HG02798 (cell line): ENCODE results near the gene PRDM1.
A peak's percentile ranks its signal among the peaks of the same experiment; 100 is the strongest.
"Not testable (repeated sequence)": the region's sequence is repeated elsewhere in the genome, so short reads cannot be mapped to it uniquely, and the experiment has no call there.

ENCODE experiments used
- ATAC-seq: cut with Tn5 transposase; IDR thresholded peaks from one replicate; pipeline ENCODE4 v1.9.1; 2021; ENCODE audit warnings: mild to moderate bottlenecking; ENCODE audit not compliant: unreplicated experiment, poor library complexity

PRDM1 gene

GRCh38 chr6:106134087-106134770, 48.1 kb downstream of the PRDM1 start:
- ATAC-seq, result no peak

GRCh38 chr6:106134906-106135634, 48.9 kb downstream of the PRDM1 start:
- peak; percentile 32 for ATAC-seq

GRCh38 chr6:106135911-106136571, 49.9 kb downstream of the PRDM1 start:
- ATAC-seq, result no peak

GRCh38 chr6:106136845-106137244, 50.7 kb downstream of the PRDM1 start:
- no peak for ATAC-seq

- no peak for ATAC-seq
Observed at GRCh38 chr6:106138151-106138550, 52.0 kb downstream of the PRDM1 start.

- peak; percentile 81 for ATAC-seq
Observed at GRCh38 chr6:106141441-106142237, 55.5 kb downstream of the PRDM1 start.

GRCh38 chr6:106142876-106143431, 56.8 kb downstream of the PRDM1 start:
- ATAC-seq, result no peak

GRCh38 chr6:106143665-106144064, 57.5 kb downstream of the PRDM1 start:
- ATAC-seq, result no peak

GRCh38 chr6:106145144-106145543, 59.0 kb downstream of the PRDM1 start:
- no peak for ATAC-seq

GRCh38 chr6:106145741-106146227, 59.6 kb downstream of the PRDM1 start:
- peak; percentile 35 for ATAC-seq

GRCh38 chr6:106146852-106147351, 60.8 kb downstream of the PRDM1 start:
- ATAC-seq, result peak; percentile 30

- no peak for ATAC-seq
Observed at GRCh38 chr6:106147476-106147875, 61.3 kb downstream of the PRDM1 start.

- peak; percentile 31 for ATAC-seq
Observed at GRCh38 chr6:106149472-106150069, 63.4 kb downstream of the PRDM1 start.

- ATAC-seq, result not testable (repeated sequence)
Observed at GRCh38 chr6:106152476-106152875, 66.3 kb downstream of the PRDM1 start.

- no peak for ATAC-seq
Observed at GRCh38 chr6:106152952-106153351, 66.8 kb downstream of the PRDM1 start.

GRCh38 chr6:106154326-106154725, 68.2 kb downstream of the PRDM1 start:
- no peak for ATAC-seq

GRCh38 chr6:106155219-106155830, 69.2 kb downstream of the PRDM1 start:
- no peak for ATAC-seq

GRCh38 chr6:106156413-106156812, 70.3 kb downstream of the PRDM1 start:
- no peak for ATAC-seq

GRCh38 chr6:106156863-106157262, 70.7 kb downstream of the PRDM1 start:
- ATAC-seq, result no peak
